Measurements from ENCODE around the gene LSS.
"Not testable (repeated sequence)": the region's sequence is repeated elsewhere in the genome, so short reads cannot be mapped to it uniquely, and the experiment has no call there.

Gene LSS

DNA sequence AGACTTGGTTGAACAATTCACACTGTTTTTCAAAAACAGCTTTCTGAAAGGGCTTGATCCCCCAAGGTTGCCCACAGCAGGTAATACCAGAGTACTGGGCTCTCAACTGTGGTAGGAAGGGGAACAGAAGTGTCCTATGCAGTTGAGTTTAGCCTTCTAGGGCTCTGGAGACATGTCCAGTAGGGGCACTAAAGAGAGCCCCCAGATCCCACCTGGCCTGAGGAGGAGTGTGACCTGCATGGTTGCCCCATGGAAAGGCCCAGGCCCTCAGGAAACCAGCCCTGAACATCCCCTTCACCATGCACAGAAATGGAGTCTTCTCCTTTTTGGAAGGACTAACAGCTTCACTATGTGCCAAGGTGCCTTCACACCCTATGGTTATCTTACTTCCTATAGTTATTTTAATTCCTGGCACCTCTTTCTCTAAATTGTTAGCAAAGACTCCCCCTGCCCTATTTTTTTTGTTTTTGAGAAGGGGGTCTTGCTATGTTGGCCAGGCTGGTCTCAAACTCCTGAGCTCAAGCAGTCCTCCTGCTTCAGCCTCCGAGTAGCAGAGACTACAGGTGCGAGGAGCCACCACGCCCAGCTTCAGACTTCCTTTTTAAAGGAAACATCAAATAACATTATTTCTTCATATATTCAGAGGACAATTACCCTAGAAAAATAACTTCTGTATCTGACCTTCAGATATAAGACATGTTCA is 16.8 kb upstream of the LSS start:
- ATAC-seq: no peak

GRCh38 chr21:46244602-46245001 is 16.0 kb upstream of the LSS start:
- ATAC-seq (no peak), DNase-seq (no peak)

More for the DNA sequence above, 16.8 kb upstream of the LSS start:
- no peak for DNase-seq

GRCh38 chr21:46243960-46244361 is 15.4 kb upstream of the LSS start:
- ATAC-seq (no peak), DNase-seq (no peak)

DNA sequence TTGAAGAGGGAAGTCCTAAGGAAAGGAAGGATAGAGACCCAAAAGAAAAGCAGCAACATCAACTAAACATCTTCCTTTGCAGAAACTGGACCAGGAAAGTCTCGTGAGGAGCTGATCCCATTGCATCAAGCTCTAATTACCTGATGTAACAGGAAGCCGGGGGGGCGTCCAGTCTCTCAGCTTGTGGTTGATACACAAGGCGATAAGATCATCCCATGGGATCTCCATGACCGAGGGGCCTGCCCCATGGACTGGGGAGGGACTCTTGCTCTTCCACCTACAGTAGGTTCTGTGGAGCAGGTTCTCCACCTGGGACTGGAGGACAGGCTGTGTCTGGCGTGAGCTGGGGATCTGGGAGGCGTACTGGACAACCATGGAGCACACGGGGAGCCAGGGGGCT is 14.8 kb upstream of the LSS start:
- ATAC-seq (no peak), DNase-seq (no peak)

GRCh38 chr21:46241577-46241976 is 13.0 kb upstream of the LSS start:
- not testable (repeated sequence) for ATAC-seq, DNase-seq

DNA sequence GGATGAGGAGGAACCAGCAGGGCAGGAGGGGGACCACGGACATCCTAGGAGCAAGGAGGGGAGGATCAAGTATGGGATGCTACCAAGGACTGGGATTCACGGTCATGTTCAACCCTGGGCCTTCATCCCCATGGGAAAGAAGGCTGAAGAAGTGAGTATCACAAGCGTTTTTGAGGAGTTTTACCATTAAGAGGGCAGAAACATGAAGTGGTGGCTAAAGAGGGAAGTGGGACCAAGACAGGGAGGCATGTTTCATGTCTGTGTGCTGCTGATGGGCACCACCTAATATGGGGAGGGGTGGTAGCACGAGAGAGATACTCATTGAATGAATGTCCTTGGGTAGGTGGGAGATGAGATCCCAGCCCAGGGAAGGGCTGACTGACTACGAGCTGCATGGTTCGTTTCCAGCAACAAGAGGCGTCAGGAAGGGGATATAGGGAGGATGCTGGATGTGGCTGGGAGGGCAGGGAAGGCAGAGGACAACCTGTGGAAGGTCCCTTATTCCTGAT is 11.3 kb upstream of the LSS start:
- no peak for DNase-seq
- ATAC-seq: no peak

- ATAC-seq (no peak), DNase-seq (no peak)
These were observed 8.9 kb upstream of the LSS start for GRCh38 chr21:46237474-46237873.

DNA sequence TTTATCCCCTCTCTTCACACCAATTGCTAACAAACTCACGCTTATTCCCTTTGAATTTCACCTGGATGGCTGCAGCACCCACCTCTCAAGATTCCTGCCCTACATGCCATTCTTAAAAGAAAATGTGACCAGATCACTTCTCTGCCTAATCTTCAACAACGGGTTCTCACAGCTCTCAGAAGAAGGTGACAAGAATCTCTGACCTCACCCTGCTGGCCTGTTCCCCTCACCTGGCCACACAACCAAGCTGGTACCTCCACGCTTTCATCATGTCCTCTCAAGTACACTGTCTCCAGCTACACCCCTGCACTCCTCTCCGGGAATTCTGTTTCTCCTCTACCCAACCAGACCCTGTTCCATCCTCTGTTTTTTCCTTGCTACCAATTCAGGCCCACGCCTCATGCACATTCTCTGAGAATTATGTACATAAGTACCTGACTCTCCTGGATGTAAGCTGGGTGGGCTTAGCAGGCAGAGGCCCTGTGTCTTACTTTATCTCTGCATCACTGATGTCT is 5.9 kb upstream of the LSS start:
- ATAC-seq (no peak), DNase-seq (no peak)

GRCh38 chr21:46229923-46230260 is 1.3 kb upstream of the LSS start:
- no peak for DNase-seq

GRCh38 chr21:46229133-46229922 is 754 bp upstream of the LSS start:
- DNase-seq: no peak
- peak; percentile 28 for ATAC-seq

More at GRCh38 chr21:46229923-46230260, 1.3 kb upstream of the LSS start:
- ATAC-seq: no peak

DNA sequence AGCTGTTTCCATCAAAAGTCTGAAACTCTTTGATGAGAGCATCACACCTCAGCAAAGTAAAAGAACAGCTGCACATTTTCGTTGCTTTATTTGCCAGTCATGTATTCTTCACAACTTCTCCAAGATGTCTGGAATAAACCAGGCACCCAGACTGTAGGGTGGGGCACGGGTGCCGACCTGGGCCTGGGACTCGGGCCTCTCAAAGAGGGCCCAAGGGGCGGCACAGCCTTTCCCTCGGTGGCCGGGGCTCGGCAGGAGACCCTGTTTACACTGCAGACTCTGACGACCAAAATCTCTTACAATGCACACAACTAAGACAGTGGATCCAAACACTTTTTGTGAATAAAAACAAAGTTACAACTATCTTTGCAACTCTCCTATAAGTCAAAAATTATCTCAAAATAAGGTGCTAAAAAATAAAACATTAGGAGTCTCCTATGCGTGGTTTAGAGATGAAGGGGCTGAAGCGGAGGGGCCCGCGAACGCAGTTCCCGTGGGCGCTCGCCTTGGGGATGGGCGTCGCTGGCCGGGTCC is 696 bp downstream of the LSS start:
- ATAC-seq: no peak
- no peak for DNase-seq

DNA sequence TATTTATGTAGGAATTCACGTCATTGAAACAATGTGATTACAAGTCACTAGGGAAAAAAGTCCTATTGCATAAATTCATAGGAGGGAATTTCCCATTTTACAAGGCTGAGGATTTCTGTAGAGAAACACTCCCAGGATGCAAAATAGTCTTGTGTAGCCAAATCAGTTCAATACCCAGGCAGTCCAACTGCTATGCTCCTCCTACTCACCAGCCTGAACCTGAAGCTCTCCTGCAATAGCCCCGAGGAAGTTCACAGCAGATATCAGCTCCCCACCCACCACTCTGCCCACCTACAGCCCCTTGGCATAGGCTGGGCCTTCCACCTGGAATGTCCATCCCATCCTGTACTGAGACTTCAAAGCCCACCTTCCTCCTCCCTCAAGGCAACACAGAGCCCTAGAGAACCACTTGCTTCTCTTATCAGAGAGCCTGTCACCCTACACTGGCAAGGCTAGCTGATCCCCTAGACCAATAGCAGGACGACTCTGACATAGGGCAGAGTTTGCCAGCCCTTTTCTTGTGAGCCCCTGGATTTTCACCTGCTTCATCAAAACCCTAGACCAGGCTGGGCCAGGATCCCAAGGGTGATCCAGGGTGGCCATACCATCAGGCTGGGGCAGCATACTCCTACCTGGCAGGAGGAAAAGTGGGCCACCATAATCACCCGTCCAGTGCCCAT is 1.5 kb downstream of the LSS start:
- DNase-seq (no peak), ATAC-seq (no peak)

DNA sequence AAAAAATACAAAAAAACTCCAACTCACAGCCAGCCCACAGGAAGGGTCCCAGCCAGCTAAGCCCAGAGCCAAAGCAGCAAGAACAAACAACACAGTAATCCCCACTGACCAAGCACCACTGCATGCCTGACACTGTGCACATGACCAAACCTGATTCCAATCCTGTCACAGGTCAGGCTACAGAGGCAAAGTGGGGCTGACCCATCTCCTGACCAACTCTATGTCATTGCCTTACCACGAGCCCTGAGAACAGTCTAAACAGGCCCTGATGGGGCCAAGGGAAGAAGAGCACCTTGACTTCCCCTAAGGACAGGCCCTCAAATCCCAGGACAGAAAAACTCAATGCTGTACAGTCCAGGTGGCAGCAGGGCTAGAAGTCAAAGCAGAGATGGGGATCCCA is 2.4 kb downstream of the LSS start:
- ATAC-seq (no peak), DNase-seq (no peak)

DNA sequence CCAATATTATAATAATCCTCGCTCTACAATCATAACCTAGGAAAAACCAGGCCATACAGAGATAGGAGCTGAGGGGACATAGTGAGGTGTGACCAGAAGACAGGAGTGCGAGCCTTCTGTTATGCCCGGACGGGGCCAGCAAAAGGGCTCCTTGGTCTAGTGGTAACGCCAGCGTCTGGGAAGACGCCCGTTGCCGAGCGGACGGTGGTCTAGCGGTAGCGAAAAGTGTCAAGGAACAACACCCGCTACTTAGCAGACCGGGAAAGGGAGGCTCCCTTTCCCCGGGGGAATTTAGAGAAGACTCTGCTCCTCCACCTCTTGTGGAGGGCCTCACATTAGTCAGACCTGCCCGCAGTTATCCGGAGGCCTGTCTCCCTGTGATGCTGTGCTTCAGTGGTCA is 4.9 kb downstream of the LSS start:
- not testable (repeated sequence) for ATAC-seq, DNase-seq

- ATAC-seq: no peak
- DNase-seq: no peak
These were observed 5.4 kb downstream of the LSS start for GRCh38 chr21:46223217-46223616.

GRCh38 chr21:46222436-46223116 is 6.0 kb downstream of the LSS start:
- no peak for DNase-seq
- ATAC-seq: no peak

DNA sequence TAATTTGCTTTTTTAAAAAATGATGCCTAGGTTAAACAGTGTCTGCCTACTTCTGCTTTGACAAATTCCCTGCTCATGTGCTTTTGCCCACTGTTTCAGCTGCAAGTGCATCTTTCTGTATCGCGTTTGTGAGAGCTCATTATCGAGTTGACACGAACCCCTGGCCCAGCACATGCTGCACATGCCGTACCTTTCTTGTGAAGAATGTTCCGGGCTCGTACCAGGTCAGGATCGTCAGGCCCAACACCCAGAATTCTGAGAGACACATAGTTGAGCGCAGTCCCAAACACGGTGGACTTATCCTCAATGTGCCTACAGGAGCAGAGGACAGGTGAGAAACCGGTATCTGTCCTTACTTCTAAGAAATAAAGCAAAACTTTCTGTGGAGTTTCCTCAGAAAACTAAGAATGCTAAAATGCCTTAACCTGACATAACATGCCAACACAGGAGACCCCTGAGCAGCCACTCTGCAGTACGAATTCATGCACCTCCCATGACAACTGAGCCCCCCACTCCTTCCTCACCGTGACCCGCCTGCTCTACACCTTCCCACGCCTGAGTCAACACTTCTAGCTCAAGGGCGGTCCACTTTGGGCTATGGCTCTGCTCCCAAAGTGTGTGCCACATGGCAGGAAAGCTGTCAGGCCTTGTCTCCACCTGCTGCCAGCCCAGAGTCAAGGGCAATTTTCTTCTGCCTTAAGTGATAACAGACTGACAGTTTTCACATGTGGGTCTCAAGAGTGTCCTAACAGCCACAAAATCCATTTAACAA is 6.7 kb downstream of the LSS start:
- DNase-seq: no peak
- ATAC-seq: no peak

GRCh38 chr21:46220847-46221246 is 7.7 kb downstream of the LSS start:
- ATAC-seq: peak; percentile 6
- DNase-seq: no peak

- no peak for DNase-seq
- no peak for ATAC-seq
These were observed 8.2 kb downstream of the LSS start for GRCh38 chr21:46220275-46220810.

DNA sequence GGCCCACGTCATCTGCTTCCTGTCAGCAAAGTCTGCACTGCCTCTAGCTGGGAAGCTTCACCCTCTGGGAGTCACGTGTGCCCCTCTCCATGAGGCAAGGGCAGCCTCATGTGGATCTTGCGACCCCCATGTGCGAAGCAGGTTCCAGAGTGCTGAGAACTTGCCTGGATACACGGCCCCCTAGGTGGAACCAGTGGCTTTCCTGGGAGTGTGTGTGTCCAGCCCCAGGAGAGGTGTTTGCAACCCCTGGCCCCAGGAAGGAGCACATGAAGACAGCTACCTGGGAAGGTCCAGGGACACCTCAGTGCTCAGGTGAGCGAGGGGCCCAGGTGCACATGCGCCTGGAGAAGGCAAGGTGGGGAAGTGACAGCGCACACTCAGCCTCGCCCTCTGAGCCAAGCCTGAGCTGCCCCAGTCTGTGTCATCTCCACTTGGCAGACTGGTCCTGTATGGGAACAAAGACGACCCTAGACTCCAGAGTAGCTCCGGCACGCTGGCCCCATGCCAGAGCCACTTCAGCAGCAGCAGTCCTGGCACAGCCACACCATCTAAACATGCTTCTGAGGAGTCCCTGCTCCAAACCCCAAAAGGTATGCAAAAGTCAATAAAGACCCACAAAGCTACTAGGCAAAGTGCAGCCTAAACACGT is 8.9 kb downstream of the LSS start:
- ATAC-seq: no peak
- DNase-seq: no peak

All from stimulated activated naive CD8-positive, alpha-beta T cell treated with anti-CD3 and anti-CD28 coated beads, Interleukin-15, Interleukin-2, amounts not matched to agents 100 U/mL and 50 U/mL, for 24 hours (primary cell).